Ovary (tissue), 3 donors: ENCODE results near the gene EXOC3L1.

Experiments used
- EP300 ChIP-seq: sonication (generic); formaldehyde crosslinking; IDR thresholded peaks from one replicate; pipeline ENCODE4 v1.6.1; 2017; ENCODE audit warnings: antibody characterized with exemption
- POLR2A ChIP-seq: fragments of 450-650 bp; IDR thresholded peaks from one replicate; pipeline ENCODE4 v1.6.1; 2017; ENCODE audit warnings: antibody characterized with exemption, mild to moderate bottlenecking, moderate library complexity
- TF ChIP-seq, protein P1 (sequence below), 3 donors: fragments of 450-650 bp in 2 of 3; fragments of 200-600 bp in 1 of 3; IDR thresholded peaks; one replicate each; pipeline versions ENCODE4 v1.5.1 to v1.8.0; 2016 to 2022; ENCODE audit warnings: antibody characterized with exemption in 3 of 3, mild to moderate bottlenecking in 1 of 3
- donor health status: DM: no; HTN: no; CAD: no.

GRCh38 chr16:67185651-67186134, 4.2 kb downstream of the EXOC3L1 start:
- TF ChIP-seq POLR2A (no peak), EP300 (no peak)
- TF ChIP-seq, protein P1, sequence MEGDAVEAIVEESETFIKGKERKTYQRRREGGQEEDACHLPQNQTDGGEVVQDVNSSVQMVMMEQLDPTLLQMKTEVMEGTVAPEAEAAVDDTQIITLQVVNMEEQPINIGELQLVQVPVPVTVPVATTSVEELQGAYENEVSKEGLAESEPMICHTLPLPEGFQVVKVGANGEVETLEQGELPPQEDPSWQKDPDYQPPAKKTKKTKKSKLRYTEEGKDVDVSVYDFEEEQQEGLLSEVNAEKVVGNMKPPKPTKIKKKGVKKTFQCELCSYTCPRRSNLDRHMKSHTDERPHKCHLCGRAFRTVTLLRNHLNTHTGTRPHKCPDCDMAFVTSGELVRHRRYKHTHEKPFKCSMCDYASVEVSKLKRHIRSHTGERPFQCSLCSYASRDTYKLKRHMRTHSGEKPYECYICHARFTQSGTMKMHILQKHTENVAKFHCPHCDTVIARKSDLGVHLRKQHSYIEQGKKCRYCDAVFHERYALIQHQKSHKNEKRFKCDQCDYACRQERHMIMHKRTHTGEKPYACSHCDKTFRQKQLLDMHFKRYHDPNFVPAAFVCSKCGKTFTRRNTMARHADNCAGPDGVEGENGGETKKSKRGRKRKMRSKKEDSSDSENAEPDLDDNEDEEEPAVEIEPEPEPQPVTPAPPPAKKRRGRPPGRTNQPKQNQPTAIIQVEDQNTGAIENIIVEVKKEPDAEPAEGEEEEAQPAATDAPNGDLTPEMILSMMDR (IDR thresholded peaks at IDR 0.05), result no peak
